Measurements from ENCODE around the gene PODXL. TPM values are rescaled to one million over a fixed set of nuclear protein-coding genes. Genes with fewer than 3 reads are reported as not detected.
A peak's percentile ranks its signal among the peaks of the same experiment; 100 is the strongest.

The PODXL gene
- total and polyA plus RNA-seq, 2 donors (not counting 3 experiments of a cell fraction or from before 2014, with no cell fraction given): 86.4 to 156 TPM

GRCh38 chr7:131495669-131496498, 60.5 kb downstream of the PODXL start:
- POLR2A ChIA-PET: no interaction called here
- Histone ChIP-seq H3K36me3 (ENCODE audit: control insufficient read depth in 2 of 2, extremely low read depth in 1 of 2, insufficient read depth in 2 of 2, low read length in 2 of 2) (peaks cover 2% of the 10 kb centered on the region in 2 experiments), H3K9ac (replicated peaks; ENCODE audit: extremely low read depth, insufficient read depth, low read length) (no peak overlapping the region), H3K27me3 (ENCODE audit: control insufficient read depth in 2 of 2, insufficient read depth in 2 of 2, low read length in 2 of 2) (no peaks in the 10 kb centered on the region), H3K27ac (ENCODE audit: insufficient read depth, low read depth, low read length) (no peak overlapping the region), H3K4me3 (replicated peaks in 1 of 3; ENCODE audit: insufficient read depth in 1 of 3, low read depth in 1 of 3, low read length in 3 of 3) (no peak overlapping the region), H3K79me2 (ENCODE audit: control insufficient read depth, insufficient read depth, low read length) (no peaks in the 10 kb centered on the region), H3K9me3 (replicated peaks; ENCODE audit: control insufficient read depth, insufficient read depth, low read length) (no peaks in the 10 kb centered on the region), H4K20me1 (replicated peaks; ENCODE audit: control insufficient read depth, extremely low read depth, insufficient read depth, low read length) (no peaks in the 10 kb centered on the region), H3K4me2 (ENCODE audit: insufficient read depth, low read length) (no peak overlapping the region), H3K4me1 (ENCODE audit: control insufficient read depth, extremely low read depth, insufficient read depth, low read length) (no peaks in the 10 kb centered on the region), H3K9me1 (replicated peaks; ENCODE audit: control insufficient read depth, extremely low read depth, insufficient read depth, low read length) (no peaks in the 10 kb centered on the region), H2AFZ (ENCODE audit: low read depth, low read length) (no peak overlapping the region)
- peak; percentile 21 for FAIRE-seq
- no peak for DNase-seq (ENCODE audit: low read depth, low spot score)
- dilution Hi-C loops (cut with MboI; ENCODE audit: extremely low pct_ligation_motif_present, low sequenced_read_pairs) (no loop called here), intact Hi-C loops (cut with micrococcal nuclease) (no loop called here)
- BruUV-seq (replicated peaks): no TSS peak
- TF ChIP-seq JUN (IDR thresholded peaks at IDR 0.05; ENCODE audit: borderline replicate concordance, insufficient read depth, insufficient read length, low read depth) (no peak), CTCF (IDR thresholded peaks at IDR 0.05; ENCODE audit: extremely low read depth in 1 of 2, insufficient read depth in 1 of 2, low read depth in 1 of 2, low read length in 2 of 2) (no peak), POLR2A (IDR thresholded peaks at IDR 0.05; ENCODE audit: low read depth, low read length) (no peak), FOS (IDR thresholded peaks at IDR 0.05; ENCODE audit: borderline replicate concordance, insufficient read depth, low read length) (no peak), MYC (IDR thresholded peaks at IDR 0.05; ENCODE audit: low read depth, low read length) (no peak), GATA2 (IDR thresholded peaks at IDR 0.05; ENCODE audit: insufficient read depth, insufficient read length, low read depth, low read length) (peak; percentile 35)
- CTCF ChIA-PET: no interaction called here

Data from endothelial cell of umbilical vein (primary cell).